CD4-positive, alpha-beta T cell treated with Interleukin-10 for 1 hour (primary cell): ENCODE measurements around the gene ADAT3.

Source experiments
- DNase-seq: peaks from one replicate; pipeline ENCODE4 v3.0.0-alpha.2; 2020

ADAT3 gene

GRCh38 chr19:1905110-1905862, at the start of gene ADAT3, which contains the start of gene SCAMP4:
TSS of gene ADAT3 (plus strand) at chr19:1905399. CDS start at chr19:1912048, 6,649 bp downstream.
TSS of gene SCAMP4 (plus strand) at chr19:1905399. CDS start at chr19:1915020, 9,621 bp downstream.
- peak; percentile 99 for DNase-seq

DNA sequence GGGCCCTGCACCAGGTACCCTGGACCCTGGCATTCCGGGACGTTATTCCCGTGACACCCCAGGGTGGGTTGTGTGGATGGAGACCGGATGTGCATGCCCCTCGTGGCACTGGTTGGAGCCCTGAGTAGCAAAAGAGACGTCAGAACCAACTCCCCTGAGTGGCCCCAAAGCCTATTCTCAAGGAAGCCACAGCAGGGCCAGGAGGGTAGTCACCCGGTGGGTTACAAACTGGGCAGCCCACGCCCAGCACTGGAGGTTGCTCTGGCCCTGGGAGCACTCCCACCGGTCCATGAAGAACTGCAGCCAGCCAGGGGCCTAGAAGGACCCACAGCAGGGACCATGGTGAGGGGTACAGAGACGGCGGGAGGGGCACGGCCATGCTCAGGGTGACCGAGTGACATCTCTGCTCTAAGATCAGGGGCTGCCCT, 49.4 kb upstream of the ADAT3 start:
- peak; percentile 43 for DNase-seq

- DNase-seq: no peak
Measured at GRCh38 chr19:1856345-1856697, 48.9 kb upstream of the ADAT3 start.

DNA sequence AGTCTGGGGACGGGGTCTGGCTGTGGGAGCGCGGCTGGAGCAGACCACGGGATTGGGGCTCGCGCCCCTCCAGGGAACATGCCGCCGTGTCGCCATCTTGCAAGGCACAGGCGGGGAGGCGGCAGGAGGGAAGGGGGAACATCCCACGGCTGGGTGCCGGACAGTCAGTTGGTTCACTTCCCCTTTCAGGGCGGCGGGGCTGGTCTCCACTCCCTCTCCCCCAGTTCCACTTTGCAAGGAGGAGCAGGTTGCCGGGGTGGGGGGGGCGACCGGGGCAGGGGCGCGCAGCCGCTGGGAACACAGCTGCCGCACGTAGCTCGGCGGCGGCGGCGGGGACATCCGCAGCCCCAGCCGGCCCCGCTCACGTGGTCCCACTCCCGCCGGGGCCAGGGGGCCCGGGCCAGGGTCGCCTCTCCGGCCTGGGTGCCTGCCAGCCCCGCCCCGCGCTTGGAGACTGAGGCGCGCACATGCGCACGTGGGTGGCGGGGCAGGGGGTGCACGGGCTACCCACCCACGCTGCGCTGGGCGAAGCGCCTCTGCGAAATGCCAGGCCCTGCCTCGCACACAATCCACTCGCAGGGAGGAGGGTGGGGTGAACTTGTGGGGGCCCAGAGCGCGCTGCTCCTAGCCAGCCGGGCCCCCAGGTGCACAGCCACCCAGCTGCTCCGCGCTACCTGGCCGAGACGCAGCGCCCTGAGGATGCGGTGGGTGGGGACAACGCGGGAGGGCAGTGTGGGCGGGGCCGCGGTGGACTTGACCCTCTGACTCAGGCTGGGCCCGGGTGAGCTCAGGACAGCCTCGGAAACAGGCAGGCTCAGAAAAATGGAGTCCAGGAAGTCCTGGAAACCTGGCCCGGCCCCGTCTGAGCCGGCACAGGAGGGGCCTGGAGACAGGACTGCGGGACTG, 48.2 kb upstream of the ADAT3 start:
- peak; percentile 39 for DNase-seq

GRCh38 chr19:1857648-1858326, 47.4 kb upstream of the ADAT3 start:
- no peak for DNase-seq

GRCh38 chr19:1858412-1859081, 46.7 kb upstream of the ADAT3 start:
- no peak for DNase-seq

GRCh38 chr19:1859331-1859781, 45.8 kb upstream of the ADAT3 start:
- DNase-seq: no peak

DNA sequence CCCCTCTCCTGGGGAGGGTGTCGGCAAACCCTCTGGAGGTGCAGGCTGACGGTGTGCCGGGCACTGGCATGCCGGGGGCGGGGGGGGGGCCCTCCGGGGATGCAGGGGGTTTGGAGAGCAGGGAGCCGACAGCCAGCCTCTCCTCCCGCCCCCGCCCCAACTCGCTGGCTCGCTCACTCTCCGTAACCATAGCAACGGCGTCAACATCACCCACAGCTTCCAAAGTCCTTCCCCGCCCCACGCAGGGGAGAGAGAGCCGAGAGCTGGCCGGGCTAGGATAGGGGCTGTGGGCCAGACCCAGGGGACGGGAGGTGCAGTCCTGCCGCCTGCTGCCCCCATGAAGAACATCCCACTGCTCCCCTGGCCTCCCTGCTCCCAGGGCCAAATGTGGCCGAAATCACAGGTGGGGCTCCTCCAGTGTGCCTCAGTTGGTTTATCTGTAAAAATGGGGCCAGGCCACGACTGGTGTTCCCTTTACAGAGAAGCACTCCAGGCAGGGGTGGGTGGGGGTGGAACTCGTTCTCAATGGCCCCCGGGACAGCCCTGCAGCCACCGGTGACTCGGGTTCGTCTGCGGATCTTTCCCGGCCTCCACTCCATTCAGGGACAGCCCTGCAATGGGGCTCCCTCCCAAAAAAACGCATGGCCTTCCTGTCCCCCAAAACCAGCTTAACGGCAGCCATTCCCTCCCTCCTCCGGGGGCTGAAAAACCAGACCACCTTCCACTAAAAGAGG, 45.0 kb upstream of the ADAT3 start:
- peak; percentile 77 for DNase-seq

- DNase-seq: no peak
Measured at GRCh38 chr19:1860821-1861598, 44.2 kb upstream of the ADAT3 start.

GRCh38 chr19:1861599-1862031, 43.6 kb upstream of the ADAT3 start:
- no peak for DNase-seq

- no peak for DNase-seq
Measured at GRCh38 chr19:1862068-1862423, 43.2 kb upstream of the ADAT3 start.

- peak; percentile 71 for DNase-seq
Measured at GRCh38 chr19:1862424-1863327, 42.5 kb upstream of the ADAT3 start.

- no peak for DNase-seq
Measured at GRCh38 chr19:1863328-1863637, 41.9 kb upstream of the ADAT3 start, which contains the start of gene KLF16. TSS of gene KLF16 (minus strand) at chr19:1863579. CDS start at chr19:1863497, 82 bp downstream.

GRCh38 chr19:1863638-1864479, 41.3 kb upstream of the ADAT3 start:
- peak; percentile 93 for DNase-seq

DNA sequence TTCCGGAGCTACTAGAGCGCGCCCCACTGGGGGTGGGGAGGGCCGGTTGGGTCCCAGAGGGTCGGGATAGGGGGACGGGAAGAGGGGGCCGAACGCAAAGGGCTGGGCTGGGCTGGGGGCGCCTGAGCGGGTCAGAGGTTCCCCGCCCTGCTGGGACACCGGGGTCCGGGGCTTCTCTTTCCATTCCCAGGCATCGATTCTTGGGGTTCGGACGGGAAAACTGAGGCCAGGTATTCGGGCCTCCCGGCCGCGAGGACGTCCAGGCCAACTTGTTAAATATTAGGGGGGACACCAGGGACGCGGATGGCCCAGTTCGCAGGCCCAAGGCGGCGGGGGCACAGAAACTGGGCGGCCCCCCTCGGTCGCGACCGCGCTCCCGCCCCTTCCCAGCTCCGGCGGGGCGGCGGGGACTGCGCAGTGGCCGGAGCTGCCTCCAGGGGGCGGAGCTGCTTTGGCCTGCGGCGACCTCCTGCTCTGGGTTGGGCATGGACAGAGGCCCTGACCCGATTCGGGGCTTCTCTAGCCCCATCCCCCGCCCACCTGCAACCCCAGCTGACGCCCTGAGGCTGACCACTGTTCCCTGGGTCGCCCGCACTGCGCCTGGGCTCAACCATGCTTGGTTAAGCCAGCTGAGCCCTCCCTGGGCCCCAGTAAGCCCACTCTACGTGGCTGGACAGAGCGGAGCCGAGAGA, 40.6 kb upstream of the ADAT3 start:
- peak; percentile 73 for DNase-seq

DNA sequence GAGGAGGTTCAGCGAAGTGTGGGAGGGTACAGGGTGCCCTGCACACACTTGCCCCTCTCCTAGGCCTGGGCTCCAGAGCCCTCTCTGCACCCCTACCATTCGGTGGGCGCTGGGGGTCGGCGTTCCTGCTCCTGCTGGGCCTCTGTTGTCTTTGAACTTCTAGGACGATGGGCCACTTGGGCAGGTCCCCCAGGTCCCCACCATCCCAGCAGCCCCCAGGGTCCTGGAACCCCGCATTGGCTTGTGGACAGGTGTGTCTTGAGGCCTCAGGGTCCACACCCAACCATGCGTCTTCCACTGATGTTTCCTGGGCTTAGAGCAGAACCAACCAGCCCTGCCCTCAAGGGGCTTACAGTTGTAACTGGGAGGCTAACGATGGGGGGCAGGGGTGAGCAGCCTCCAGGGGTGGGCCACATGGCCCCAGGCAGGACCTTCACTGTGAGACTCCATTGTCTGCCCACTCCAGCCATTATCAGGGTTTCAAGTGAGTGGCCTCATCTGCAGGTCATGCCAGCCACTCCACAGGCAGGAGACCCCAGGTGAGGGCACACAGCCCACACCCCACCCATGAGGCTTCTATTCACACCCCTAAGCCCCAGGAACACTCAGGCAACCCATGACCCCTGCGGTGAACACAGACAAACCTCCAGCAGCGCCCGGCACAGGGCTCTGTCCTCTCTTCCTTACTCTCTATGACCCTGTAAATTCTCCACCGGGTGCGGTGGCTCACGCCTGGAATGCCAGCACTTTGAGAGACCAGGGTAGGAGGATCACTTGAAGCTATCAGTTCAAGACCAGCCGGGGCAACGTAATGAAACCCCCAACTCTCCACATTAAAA, 39.8 kb upstream of the ADAT3 start:
- no peak for DNase-seq

DNA sequence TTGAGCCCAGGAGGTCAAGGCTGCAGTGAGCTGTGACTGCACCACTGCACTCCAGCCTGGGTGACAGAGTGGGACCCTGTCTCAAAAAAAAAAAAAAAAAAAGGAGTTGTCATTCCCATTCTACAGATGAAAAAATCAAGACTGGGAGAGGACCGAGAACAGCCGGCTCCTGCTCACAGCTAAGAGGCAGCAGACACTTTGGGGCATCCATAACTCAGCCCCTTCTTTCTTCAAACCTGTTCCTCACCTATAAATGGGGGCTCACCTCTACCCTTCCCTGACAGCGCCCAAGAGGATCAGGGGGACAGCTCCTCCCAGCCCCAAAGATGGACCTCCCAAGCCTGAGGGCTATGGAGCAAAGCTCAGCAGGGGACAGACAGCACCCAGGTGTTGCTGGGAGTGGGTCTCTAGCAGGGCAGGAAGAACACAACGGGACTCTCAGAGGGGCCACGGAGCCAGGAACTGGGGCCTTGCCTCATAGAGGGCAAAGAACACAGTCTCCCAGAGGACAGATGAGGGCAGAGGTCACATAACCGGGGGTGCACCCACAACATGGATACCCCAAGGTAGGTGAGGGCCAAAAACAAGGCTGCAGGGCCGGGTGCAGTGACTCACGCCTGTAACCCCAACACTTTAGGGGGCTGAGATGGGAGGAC, 38.4 kb upstream of the ADAT3 start:
- no peak for DNase-seq
